Prostate gland (tissue), 2 donors: ENCODE data around the gene PTPRT.

Experiments
- CTCF ChIP-seq, 4 experiments: fragments of 200-600 bp in 2 of 4; fragments of 450-650 bp in 2 of 4; sonication (generic) in 2 of 4; IDR thresholded peaks; 1 replicate in 3 of 4; 2 replicates in 1 of 4; pipeline ENCODE4 v1.5.1; 2016 to 2019; ENCODE audit warnings: antibody characterized with exemption in 4 of 4, mild to moderate bottlenecking in 2 of 4, moderate library complexity in 2 of 4
- POLR2A ChIP-seq: fragments of 450-650 bp; IDR thresholded peaks from one replicate; pipeline ENCODE4 v1.6.1; 2016; ENCODE audit warnings: antibody characterized with exemption, mild to moderate bottlenecking
- POLR2AphosphoS5 ChIP-seq: sonication (generic); formaldehyde crosslinking; IDR thresholded peaks from one replicate; pipeline ENCODE4 v1.6.1; 2017; ENCODE audit warnings: antibody characterized with exemption

- TF ChIP-seq CTCF (IDR thresholded peaks at IDR 0.05) (no peak), POLR2A (no peak), POLR2AphosphoS5 (no peak)
Measured at GRCh38 chr20:42186337-42186736, 1003.4 kb downstream of the PTPRT start.
